K562 (cell line): ENCODE results near the gene C17orf50. TPM values are rescaled to one million over a fixed set of nuclear protein-coding genes. Genes with fewer than 3 reads are reported as not detected.

Experiments used
- CCAR2 ChIP-seq: fragments of 200-400 bp; formaldehyde crosslinking; IDR thresholded peaks from 2 replicates; pipeline ENCODE4 v1.6.1; 2017; ENCODE audit warnings: mild to moderate bottlenecking, low read depth, low read length
- FOXM1 ChIP-seq, 2 experiments: fragments of 450-650 bp in 1 of 2; sonication (generic) in 1 of 2; formaldehyde crosslinking in 1 of 2; IDR thresholded peaks; 2 replicates each; pipeline versions ENCODE4 v1.6.1 to v1.9.0; 2017 to 2022; ENCODE audit warnings: low read depth in 2 of 2, mild to moderate bottlenecking in 2 of 2, missing genetic modification reagents in 1 of 2, moderate library complexity in 1 of 2
- FOXP1 ChIP-seq: sonication (generic); formaldehyde crosslinking; IDR thresholded peaks from 2 replicates; pipeline ENCODE4 v1.8.0; 2022; ENCODE audit warnings: mild to moderate bottlenecking, missing genetic modification reagents
- HDAC2 ChIP-seq: fragments of 450-650 bp; IDR thresholded peaks from 2 replicates; pipeline ENCODE4 v1.6.1; 2016; ENCODE audit warnings: mild to moderate bottlenecking
- MXI1 ChIP-seq: IDR thresholded peaks from 2 replicates; pipeline ENCODE4 v1.6.1; 2011; ENCODE audit warnings: low read depth, mild to moderate bottlenecking, improper control_type of control experiment, low read length
- SAP30 ChIP-seq: fragments of 200-600 bp; sonication (generic); IDR thresholded peaks from 2 replicates; pipeline ENCODE4 v1.6.1; 2012; ENCODE audit warnings: borderline replicate concordance, low read depth, mild to moderate bottlenecking, moderate library complexity, low read length, control low read depth, inconsistent platforms; ENCODE audit not compliant: insufficient read depth, poor library complexity, severe bottlenecking
- SMAD4 ChIP-seq: fragments of 250-450 bp; sonication (Bioruptor Pico); conservative IDR thresholded peaks from 2 replicates; pipeline ENCODE4 v1.8.0; 2021; ENCODE audit warnings: inconsistent platforms, mild to moderate bottlenecking, moderate library complexity
- SRSF3 ChIP-seq: fragments of 200-400 bp; formaldehyde crosslinking; IDR thresholded peaks from 2 replicates; pipeline ENCODE4 v1.6.1; 2016; ENCODE audit warnings: mild to moderate bottlenecking, low read length, moderate library complexity; ENCODE audit not compliant: insufficient read depth
- TAL1 ChIP-seq: fragments of 450-650 bp; IDR thresholded peaks from 2 replicates; pipeline ENCODE4 v1.6.1; 2016; ENCODE audit warnings: mild to moderate bottlenecking
- ZEB2 ChIP-seq: fragments of 450-650 bp; IDR thresholded peaks from 2 replicates; pipeline ENCODE4 v1.6.1; 2016
- polyA plus RNA-seq, 8 experiments: library from polyadenylated mRNA; depleted of rRNA in 4 of 8; stranded (reverse) in 5 of 8; unstranded in 3 of 8; fragments of >200 nt; fragmentation: Nextera tagmentation in 2 of 8; fragmentation: Illumina TruSeq in 1 of 8; extraction: Ambion mirVana in 2 of 8; extraction: Trizol in 1 of 8; gene quantifications; 2 replicates each; pipeline versions ENCODE4 v1.2.1 to v1.2.3, GENCODE V29; 2011 to 2014; ENCODE audit warnings: inconsistent platforms in 1 of 8, missing spikeins in 1 of 8
- total RNA-seq, 7 experiments: library from RNA; depleted of rRNA in 6 of 7; stranded (reverse); fragments of >200 nt in 6 of 7; fragmentation: Illumina TruSeq in 2 of 7; extraction: Trizol in 2 of 7; gene quantifications; 2 replicates each; pipeline versions ENCODE4 v1.2.1 to v1.2.3, GENCODE V29; 2011 to 2021; ENCODE audit warnings: low replicate concordance in 1 of 7
- TF ChIP-seq, protein P1 (sequence below): fragments of 250-450 bp; sonication (Bioruptor Pico); IDR thresholded peaks from 2 replicates; pipeline ENCODE4 v1.8.0; 2022; ENCODE audit warnings: inconsistent platforms
- TF ChIP-seq, protein P2 (sequence below): fragments of 250-450 bp; sonication (Bioruptor Pico); IDR thresholded peaks from 2 replicates; pipeline ENCODE4 v1.5.0; 2021
- TF ChIP-seq, protein P3 (sequence below): fragments of 150-350 bp; IDR thresholded peaks from 2 replicates; pipeline ENCODE4 v1.6.1; 2014; ENCODE audit warnings: low read depth, mild to moderate bottlenecking, low read length, borderline replicate concordance
- TF ChIP-seq, protein P4 (sequence below): fragments of 450-650 bp; formaldehyde crosslinking; IDR thresholded peaks from 2 replicates; pipeline ENCODE4 v1.4.0; 2022; ENCODE audit warnings: mild to moderate bottlenecking, moderate library complexity
- TF ChIP-seq, protein P5 (sequence below): sonication (generic); formaldehyde crosslinking; IDR thresholded peaks from 2 replicates; pipeline ENCODE4 v1.8.0; 2023; ENCODE audit warnings: mild to moderate bottlenecking, missing genetic modification reagents
- TF ChIP-seq, protein P6 (sequence below): fragments of 450-650 bp; formaldehyde crosslinking; IDR thresholded peaks from 2 replicates; pipeline ENCODE4 v1.4.0; 2022; ENCODE audit warnings: missing genetic modification characterization

Gene C17orf50
- total and polyA plus RNA-seq, 9 of the 15 experiments (the other 6 are each of a cell fraction or from before 2014, with no cell fraction given): not detected

DNA sequence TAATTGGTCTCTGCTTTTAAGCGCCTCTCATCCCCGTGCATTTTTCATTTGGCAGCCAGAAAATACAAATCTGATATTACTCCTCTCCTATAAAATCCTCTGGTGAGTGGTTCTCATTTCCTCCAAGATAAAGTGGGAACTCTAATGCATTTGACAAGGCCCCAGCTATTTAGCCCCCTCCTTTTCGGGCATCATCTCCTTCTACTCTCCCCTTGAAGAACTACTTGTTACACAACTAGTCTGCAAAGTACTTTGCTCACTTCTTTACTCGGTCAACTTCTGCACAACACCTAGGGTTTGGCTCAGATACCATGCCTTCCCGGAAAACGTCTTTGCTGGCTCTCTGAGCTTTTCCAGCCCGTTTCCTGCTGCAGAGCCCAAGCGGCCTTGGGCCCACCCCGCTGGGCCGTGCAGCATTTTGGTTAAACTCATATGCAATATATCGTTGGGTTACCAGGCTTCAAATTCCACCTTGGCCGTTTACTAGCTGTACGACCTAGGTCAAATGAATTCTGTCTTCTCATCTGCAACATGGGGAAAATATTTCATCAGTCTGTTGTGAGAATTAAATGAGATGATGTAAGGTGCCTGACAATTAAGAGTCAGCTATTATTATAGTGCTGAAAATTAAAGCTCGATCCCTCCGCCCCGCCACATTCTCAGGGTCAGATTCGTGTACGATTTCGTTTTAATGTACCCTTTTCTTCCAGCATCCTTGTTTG, 47.7 kb downstream of the C17orf50 start (continued):
- TF ChIP-seq, protein P1, sequence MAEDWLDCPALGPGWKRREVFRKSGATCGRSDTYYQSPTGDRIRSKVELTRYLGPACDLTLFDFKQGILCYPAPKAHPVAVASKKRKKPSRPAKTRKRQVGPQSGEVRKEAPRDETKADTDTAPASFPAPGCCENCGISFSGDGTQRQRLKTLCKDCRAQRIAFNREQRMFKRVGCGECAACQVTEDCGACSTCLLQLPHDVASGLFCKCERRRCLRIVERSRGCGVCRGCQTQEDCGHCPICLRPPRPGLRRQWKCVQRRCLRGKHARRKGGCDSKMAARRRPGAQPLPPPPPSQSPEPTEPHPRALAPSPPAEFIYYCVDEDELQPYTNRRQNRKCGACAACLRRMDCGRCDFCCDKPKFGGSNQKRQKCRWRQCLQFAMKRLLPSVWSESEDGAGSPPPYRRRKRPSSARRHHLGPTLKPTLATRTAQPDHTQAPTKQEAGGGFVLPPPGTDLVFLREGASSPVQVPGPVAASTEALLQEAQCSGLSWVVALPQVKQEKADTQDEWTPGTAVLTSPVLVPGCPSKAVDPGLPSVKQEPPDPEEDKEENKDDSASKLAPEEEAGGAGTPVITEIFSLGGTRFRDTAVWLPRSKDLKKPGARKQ: no peak
- TF ChIP-seq, protein P2, sequence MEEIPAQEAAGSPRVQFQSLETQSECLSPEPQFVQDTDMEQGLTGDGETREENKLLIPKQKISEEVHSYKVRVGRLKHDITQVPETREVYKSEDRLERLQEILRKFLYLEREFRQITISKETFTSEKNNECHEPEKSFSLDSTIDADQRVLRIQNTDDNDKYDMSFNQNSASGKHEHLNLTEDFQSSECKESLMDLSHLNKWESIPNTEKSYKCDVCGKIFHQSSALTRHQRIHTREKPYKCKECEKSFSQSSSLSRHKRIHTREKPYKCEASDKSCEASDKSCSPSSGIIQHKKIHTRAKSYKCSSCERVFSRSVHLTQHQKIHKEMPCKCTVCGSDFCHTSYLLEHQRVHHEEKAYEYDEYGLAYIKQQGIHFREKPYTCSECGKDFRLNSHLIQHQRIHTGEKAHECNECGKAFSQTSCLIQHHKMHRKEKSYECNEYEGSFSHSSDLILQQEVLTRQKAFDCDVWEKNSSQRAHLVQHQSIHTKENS (CRISPR knock-in tag): no peak
- TF ChIP-seq, protein P3, sequence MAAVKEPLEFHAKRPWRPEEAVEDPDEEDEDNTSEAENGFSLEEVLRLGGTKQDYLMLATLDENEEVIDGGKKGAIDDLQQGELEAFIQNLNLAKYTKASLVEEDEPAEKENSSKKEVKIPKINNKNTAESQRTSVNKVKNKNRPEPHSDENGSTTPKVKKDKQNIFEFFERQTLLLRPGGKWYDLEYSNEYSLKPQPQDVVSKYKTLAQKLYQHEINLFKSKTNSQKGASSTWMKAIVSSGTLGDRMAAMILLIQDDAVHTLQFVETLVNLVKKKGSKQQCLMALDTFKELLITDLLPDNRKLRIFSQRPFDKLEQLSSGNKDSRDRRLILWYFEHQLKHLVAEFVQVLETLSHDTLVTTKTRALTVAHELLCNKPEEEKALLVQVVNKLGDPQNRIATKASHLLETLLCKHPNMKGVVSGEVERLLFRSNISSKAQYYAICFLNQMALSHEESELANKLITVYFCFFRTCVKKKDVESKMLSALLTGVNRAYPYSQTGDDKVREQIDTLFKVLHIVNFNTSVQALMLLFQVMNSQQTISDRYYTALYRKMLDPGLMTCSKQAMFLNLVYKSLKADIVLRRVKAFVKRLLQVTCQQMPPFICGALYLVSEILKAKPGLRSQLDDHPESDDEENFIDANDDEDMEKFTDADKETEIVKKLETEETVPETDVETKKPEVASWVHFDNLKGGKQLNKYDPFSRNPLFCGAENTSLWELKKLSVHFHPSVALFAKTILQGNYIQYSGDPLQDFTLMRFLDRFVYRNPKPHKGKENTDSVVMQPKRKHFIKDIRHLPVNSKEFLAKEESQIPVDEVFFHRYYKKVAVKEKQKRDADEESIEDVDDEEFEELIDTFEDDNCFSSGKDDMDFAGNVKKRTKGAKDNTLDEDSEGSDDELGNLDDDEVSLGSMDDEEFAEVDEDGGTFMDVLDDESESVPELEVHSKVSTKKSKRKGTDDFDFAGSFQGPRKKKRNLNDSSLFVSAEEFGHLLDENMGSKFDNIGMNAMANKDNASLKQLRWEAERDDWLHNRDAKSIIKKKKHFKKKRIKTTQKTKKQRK: no peak
- TF ChIP-seq SRSF3 (no peak), TAL1 (no peak), HDAC2 (0 out of 2 replicates have a peak, but pooled peaks have one; percentile 48), MXI1 (no peak), ZEB2 (no peak), CCAR2 (no peak), FOXP1 (no peak), FOXM1 (IDR thresholded peaks at IDR 0.05; ENCODE audit: low read depth) (no peak), FOXM1 (CRISPR knock-in tag; IDR thresholded peaks at IDR 0.05; ENCODE audit: low read depth) (no peak), SMAD4 (CRISPR knock-in tag) (0 out of 2 replicates have a peak, but pooled peaks have one; percentile 48), SAP30 (no peak)
- TF ChIP-seq, protein P4, sequence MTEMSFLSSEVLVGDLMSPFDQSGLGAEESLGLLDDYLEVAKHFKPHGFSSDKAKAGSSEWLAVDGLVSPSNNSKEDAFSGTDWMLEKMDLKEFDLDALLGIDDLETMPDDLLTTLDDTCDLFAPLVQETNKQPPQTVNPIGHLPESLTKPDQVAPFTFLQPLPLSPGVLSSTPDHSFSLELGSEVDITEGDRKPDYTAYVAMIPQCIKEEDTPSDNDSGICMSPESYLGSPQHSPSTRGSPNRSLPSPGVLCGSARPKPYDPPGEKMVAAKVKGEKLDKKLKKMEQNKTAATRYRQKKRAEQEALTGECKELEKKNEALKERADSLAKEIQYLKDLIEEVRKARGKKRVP (CRISPR knock-in tag): peak; percentile 79
- TF ChIP-seq, protein P5, sequence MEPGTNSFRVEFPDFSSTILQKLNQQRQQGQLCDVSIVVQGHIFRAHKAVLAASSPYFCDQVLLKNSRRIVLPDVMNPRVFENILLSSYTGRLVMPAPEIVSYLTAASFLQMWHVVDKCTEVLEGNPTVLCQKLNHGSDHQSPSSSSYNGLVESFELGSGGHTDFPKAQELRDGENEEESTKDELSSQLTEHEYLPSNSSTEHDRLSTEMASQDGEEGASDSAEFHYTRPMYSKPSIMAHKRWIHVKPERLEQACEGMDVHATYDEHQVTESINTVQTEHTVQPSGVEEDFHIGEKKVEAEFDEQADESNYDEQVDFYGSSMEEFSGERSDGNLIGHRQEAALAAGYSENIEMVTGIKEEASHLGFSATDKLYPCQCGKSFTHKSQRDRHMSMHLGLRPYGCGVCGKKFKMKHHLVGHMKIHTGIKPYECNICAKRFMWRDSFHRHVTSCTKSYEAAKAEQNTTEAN (CRISPR knock-in tag): peak; percentile 56; the same call in 1 of the 2 replicates
- TF ChIP-seq, protein P6, sequence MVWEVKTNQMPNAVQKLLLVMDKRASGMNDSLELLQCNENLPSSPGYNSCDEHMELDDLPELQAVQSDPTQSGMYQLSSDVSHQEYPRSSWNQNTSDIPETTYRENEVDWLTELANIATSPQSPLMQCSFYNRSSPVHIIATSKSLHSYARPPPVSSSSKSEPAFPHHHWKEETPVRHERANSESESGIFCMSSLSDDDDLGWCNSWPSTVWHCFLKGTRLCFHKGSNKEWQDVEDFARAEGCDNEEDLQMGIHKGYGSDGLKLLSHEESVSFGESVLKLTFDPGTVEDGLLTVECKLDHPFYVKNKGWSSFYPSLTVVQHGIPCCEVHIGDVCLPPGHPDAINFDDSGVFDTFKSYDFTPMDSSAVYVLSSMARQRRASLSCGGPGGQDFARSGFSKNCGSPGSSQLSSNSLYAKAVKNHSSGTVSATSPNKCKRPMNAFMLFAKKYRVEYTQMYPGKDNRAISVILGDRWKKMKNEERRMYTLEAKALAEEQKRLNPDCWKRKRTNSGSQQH: 0 out of 2 replicates have a peak, but pooled peaks have one; percentile 41
